ENCODE measurements around the gene ESYT1. TPM values are rescaled to one million over a fixed set of nuclear protein-coding genes. Genes with fewer than 3 reads are reported as not detected.

The ESYT1 gene
- total and polyA plus RNA-seq, 10 of the 15 experiments (the other 5 are each of a cell fraction or from before 2014, with no cell fraction given): 47.5 to 120 (median 87.1) TPM

DNA sequence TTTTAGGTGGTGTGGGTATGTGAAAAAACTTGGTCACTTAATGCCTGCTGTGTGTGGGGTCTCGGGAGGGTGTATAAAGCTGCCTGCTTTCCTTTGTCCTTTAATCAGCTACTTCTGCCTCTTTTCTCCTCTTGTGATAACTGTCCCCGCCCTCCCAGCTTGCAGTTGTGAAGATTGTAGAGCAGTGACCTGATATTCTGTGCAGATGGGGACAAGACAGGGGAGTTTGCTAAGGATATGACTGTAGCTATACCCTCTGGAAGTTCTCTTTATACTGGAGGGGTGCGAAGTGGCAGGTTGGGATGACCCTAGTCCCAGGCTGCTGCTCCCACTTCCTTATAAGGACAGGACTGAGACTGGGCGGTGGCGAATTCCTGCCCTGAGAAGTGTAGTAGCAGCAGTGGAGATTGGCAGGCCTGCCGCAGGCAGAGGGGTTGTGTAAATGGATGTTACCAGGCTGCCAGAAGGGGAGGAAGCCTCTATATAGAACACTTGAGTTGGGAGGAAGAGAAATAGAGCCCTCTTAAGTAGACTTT is 30.9 kb downstream of the ESYT1 start (continued):
- TF ChIP-seq JUND (IDR thresholded peaks at IDR 0.05; ENCODE audit: low read depth, low read length) (no peak), POLR2AphosphoS2 (IDR thresholded peaks at IDR 0.05; ENCODE audit: low read depth, low read length) (peak; percentile 34; the same call in 1 of the 2 replicates), RUNX3 (IDR thresholded peaks at IDR 0.05; ENCODE audit: low read length) (no peak), ZNF207 (IDR thresholded peaks at IDR 0.05; ENCODE audit: borderline replicate concordance) (no peak), SREBF2 (IDR thresholded peaks at IDR 0.05; ENCODE audit: low read length) (no peak), SIX5 (IDR thresholded peaks at IDR 0.05; ENCODE audit: low read depth, low read length, severe bottlenecking) (no peak), SREBF1 (IDR thresholded peaks at IDR 0.05; ENCODE audit: low read length) (no peak), POLR2A (IDR thresholded peaks at IDR 0.05; ENCODE audit: low read depth, low read length) (peak; percentile 31; the same call in 1 of the 2 replicates), CHD2 (IDR thresholded peaks at IDR 0.05; ENCODE audit: borderline replicate concordance, low read depth, low read length) (no peak), SUZ12 (IDR thresholded peaks at IDR 0.05; ENCODE audit: unreplicated experiment) (no peak)
- TF ChIP-seq, protein P1, sequence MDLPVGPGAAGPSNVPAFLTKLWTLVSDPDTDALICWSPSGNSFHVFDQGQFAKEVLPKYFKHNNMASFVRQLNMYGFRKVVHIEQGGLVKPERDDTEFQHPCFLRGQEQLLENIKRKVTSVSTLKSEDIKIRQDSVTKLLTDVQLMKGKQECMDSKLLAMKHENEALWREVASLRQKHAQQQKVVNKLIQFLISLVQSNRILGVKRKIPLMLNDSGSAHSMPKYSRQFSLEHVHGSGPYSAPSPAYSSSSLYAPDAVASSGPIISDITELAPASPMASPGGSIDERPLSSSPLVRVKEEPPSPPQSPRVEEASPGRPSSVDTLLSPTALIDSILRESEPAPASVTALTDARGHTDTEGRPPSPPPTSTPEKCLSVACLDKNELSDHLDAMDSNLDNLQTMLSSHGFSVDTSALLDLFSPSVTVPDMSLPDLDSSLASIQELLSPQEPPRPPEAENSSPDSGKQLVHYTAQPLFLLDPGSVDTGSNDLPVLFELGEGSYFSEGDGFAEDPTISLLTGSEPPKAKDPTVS (IDR thresholded peaks at IDR 0.05; ENCODE audit: low read depth, low read length): no peak
- TF ChIP-seq, protein P2, sequence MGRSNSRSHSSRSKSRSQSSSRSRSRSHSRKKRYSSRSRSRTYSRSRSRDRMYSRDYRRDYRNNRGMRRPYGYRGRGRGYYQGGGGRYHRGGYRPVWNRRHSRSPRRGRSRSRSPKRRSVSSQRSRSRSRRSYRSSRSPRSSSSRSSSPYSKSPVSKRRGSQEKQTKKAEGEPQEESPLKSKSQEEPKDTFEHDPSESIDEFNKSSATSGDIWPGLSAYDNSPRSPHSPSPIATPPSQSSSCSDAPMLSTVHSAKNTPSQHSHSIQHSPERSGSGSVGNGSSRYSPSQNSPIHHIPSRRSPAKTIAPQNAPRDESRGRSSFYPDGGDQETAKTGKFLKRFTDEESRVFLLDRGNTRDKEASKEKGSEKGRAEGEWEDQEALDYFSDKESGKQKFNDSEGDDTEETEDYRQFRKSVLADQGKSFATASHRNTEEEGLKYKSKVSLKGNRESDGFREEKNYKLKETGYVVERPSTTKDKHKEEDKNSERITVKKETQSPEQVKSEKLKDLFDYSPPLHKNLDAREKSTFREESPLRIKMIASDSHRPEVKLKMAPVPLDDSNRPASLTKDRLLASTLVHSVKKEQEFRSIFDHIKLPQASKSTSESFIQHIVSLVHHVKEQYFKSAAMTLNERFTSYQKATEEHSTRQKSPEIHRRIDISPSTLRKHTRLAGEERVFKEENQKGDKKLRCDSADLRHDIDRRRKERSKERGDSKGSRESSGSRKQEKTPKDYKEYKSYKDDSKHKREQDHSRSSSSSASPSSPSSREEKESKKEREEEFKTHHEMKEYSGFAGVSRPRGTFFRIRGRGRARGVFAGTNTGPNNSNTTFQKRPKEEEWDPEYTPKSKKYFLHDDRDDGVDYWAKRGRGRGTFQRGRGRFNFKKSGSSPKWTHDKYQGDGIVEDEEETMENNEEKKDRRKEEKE (IDR thresholded peaks at IDR 0.05): no peak
- TF ChIP-seq, protein P3, sequence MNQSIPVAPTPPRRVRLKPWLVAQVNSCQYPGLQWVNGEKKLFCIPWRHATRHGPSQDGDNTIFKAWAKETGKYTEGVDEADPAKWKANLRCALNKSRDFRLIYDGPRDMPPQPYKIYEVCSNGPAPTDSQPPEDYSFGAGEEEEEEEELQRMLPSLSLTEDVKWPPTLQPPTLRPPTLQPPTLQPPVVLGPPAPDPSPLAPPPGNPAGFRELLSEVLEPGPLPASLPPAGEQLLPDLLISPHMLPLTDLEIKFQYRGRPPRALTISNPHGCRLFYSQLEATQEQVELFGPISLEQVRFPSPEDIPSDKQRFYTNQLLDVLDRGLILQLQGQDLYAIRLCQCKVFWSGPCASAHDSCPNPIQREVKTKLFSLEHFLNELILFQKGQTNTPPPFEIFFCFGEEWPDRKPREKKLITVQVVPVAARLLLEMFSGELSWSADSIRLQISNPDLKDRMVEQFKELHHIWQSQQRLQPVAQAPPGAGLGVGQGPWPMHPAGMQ (IDR thresholded peaks at IDR 0.05; ENCODE audit: borderline replicate concordance): no peak
- TF ChIP-seq, protein P4, sequence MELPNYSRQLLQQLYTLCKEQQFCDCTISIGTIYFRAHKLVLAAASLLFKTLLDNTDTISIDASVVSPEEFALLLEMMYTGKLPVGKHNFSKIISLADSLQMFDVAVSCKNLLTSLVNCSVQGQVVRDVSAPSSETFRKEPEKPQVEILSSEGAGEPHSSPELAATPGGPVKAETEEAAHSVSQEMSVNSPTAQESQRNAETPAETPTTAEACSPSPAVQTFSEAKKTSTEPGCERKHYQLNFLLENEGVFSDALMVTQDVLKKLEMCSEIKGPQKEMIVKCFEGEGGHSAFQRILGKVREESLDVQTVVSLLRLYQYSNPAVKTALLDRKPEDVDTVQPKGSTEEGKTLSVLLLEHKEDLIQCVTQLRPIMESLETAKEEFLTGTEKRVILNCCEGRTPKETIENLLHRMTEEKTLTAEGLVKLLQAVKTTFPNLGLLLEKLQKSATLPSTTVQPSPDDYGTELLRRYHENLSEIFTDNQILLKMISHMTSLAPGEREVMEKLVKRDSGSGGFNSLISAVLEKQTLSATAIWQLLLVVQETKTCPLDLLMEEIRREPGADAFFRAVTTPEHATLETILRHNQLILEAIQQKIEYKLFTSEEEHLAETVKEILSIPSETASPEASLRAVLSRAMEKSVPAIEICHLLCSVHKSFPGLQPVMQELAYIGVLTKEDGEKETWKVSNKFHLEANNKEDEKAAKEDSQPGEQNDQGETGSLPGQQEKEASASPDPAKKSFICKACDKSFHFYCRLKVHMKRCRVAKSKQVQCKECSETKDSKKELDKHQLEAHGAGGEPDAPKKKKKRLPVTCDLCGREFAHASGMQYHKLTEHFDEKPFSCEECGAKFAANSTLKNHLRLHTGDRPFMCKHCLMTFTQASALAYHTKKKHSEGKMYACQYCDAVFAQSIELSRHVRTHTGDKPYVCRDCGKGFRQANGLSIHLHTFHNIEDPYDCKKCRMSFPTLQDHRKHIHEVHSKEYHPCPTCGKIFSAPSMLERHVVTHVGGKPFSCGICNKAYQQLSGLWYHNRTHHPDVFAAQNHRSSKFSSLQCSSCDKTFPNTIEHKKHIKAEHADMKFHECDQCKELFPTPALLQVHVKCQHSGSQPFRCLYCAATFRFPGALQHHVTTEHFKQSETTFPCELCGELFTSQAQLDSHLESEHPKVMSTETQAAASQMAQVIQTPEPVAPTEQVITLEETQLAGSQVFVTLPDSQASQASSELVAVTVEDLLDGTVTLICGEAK (IDR thresholded peaks at IDR 0.05; ENCODE audit: borderline replicate concordance): no peak
- TF ChIP-seq, protein P5, sequence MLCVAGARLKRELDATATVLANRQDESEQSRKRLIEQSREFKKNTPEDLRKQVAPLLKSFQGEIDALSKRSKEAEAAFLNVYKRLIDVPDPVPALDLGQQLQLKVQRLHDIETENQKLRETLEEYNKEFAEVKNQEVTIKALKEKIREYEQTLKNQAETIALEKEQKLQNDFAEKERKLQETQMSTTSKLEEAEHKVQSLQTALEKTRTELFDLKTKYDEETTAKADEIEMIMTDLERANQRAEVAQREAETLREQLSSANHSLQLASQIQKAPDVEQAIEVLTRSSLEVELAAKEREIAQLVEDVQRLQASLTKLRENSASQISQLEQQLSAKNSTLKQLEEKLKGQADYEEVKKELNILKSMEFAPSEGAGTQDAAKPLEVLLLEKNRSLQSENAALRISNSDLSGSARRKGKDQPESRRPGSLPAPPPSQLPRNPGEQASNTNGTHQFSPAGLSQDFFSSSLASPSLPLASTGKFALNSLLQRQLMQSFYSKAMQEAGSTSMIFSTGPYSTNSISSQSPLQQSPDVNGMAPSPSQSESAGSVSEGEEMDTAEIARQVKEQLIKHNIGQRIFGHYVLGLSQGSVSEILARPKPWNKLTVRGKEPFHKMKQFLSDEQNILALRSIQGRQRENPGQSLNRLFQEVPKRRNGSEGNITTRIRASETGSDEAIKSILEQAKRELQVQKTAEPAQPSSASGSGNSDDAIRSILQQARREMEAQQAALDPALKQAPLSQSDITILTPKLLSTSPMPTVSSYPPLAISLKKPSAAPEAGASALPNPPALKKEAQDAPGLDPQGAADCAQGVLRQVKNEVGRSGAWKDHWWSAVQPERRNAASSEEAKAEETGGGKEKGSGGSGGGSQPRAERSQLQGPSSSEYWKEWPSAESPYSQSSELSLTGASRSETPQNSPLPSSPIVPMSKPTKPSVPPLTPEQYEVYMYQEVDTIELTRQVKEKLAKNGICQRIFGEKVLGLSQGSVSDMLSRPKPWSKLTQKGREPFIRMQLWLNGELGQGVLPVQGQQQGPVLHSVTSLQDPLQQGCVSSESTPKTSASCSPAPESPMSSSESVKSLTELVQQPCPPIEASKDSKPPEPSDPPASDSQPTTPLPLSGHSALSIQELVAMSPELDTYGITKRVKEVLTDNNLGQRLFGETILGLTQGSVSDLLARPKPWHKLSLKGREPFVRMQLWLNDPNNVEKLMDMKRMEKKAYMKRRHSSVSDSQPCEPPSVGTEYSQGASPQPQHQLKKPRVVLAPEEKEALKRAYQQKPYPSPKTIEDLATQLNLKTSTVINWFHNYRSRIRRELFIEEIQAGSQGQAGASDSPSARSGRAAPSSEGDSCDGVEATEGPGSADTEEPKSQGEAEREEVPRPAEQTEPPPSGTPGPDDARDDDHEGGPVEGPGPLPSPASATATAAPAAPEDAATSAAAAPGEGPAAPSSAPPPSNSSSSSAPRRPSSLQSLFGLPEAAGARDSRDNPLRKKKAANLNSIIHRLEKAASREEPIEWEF (IDR thresholded peaks at IDR 0.05; ENCODE audit: insufficient replicate concordance, low read depth, low read length): no peak
